ENCODE measurements around the gene TMEM82. TPM values are rescaled to one million over a fixed set of nuclear protein-coding genes. Genes with fewer than 3 reads are reported as not detected.

The TMEM82 gene
- total RNA-seq, 2 donors from 2014 or later, result 0.46 to 3.2 TPM

DNA sequence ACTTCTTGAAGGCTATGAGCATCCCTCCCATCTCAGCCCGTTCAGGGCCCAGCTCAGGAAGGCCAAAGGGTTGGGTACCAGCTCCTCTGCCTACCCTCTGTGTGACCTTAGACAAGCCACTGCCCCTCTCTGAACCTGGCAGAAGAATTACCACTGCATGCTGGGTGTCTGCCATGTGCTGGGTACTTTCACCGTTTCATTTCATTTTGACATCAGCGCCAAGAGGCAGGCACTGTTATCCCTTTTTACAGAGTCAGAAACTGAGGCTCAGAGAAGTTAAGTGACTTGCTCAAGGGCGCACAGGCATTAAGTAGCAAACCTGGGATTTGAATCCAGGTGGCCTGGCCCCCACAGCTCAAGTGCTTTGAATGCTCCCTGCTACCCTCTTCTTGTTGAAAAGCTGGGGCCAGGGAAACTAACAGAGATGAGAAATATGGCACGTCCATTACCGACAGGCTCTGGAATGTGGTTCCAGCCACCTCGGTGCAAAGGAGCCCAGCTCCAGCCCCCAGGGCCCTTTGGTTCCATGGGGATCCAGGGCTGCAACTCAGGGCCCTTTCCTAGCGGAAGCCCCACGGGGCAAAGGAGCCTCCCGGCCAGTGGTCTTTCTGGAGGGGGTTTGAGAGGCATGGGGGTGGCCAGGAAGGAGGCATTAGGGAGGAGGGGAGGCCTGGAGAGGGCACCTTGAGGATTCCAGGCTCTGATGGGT is 6.5 kb downstream of the TMEM82 start:
- H3K9me3 Mint-ChIP-seq, result no peaks in the 10 kb centered on the region

DNA sequence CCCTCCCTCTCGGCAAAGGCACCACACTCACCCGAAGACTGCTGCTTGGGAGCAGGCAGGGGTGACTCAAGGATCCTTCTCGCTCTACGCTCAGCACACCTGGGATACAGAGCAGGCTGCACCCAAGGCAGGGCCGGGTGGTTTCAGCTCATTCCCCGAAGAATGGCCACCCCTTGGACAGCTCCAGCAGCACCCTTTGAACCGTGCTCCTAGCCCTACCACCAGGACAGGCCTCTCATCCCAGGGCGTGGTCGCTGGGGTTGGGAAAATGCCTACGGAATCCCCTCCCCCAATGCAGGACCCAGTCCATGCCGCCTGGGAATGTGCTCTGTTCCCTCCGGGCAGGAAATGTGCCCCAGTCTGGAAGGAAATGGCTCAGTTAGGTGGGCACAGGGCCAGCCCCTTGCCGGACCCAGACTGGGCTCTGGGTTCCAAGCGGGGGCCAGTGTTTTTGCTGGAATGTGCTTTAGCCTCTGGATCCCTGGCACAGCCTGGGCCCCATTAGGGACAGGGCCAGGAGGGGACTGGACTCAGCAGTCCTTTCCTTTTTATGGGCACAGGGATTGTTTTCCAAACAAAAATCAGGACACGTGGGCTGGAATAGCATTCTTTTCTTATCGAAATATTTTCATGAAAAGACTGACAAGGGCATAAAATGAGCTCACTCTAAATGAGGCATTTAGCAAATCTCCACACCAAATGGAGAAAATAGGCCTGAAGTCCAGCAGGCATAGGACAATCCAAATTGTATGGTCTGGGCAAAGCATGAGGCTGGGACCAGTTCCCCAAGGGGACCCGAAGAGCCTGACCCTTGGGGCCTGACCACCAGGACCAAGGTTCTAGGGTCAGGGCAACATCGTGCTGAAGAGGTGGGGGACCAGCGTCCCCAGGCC is 7.3 kb downstream of the TMEM82 start:
- Mint-ChIP-seq H3K9me3 (no peaks in the 10 kb centered on the region), H3K4me1 (no peaks in the 10 kb centered on the region), H3K4me3 (no peak overlapping the region), H3K27me3 (ENCODE audit: insufficient read depth) (no peaks in the 10 kb centered on the region), H3K27ac (no peak overlapping the region), H3K36me3 (ENCODE audit: low read depth) (no peaks in the 10 kb centered on the region)
- TF ChIP-seq, protein P1, sequence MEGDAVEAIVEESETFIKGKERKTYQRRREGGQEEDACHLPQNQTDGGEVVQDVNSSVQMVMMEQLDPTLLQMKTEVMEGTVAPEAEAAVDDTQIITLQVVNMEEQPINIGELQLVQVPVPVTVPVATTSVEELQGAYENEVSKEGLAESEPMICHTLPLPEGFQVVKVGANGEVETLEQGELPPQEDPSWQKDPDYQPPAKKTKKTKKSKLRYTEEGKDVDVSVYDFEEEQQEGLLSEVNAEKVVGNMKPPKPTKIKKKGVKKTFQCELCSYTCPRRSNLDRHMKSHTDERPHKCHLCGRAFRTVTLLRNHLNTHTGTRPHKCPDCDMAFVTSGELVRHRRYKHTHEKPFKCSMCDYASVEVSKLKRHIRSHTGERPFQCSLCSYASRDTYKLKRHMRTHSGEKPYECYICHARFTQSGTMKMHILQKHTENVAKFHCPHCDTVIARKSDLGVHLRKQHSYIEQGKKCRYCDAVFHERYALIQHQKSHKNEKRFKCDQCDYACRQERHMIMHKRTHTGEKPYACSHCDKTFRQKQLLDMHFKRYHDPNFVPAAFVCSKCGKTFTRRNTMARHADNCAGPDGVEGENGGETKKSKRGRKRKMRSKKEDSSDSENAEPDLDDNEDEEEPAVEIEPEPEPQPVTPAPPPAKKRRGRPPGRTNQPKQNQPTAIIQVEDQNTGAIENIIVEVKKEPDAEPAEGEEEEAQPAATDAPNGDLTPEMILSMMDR (conservative IDR thresholded peaks at IDR 0.05), result no peak
- H3K9ac ChIP-seq (ENCODE audit: extremely low read depth, low read length, poor library complexity, severe bottlenecking), result no peak overlapping the region
- WGBS, 2 experiments (ENCODE audit: insufficient coverage in 1 of 2, insufficient read length in 1 of 2), result 79 to 81% methylated on average over 8 to 19 of the region's 19 CpGs
- DNase-seq, result no peak
- H3K36me3 ChIP-seq (ENCODE audit: control insufficient read depth, insufficient read depth, low read length), result no peaks in the 10 kb centered on the region
- H3K4me3 ChIP-seq (ENCODE audit: low read length), result no peak overlapping the region
- no peaks in the 10 kb centered on the region for H3K9me3 ChIP-seq (ENCODE audit: control insufficient read depth, low read length)
- H3K27ac ChIP-seq (ENCODE audit: low read depth, low read length), result no peak overlapping the region
- H3K27me3 ChIP-seq (ENCODE audit: control insufficient read depth, insufficient read depth, low read length, poor library complexity, severe bottlenecking), result no peaks in the 10 kb centered on the region
- no peaks in the 10 kb centered on the region for H3K4me1 ChIP-seq (ENCODE audit: control insufficient read depth, insufficient read depth, low read length)

More for the DNA sequence above, 6.5 kb downstream of the TMEM82 start:
- H3K4me1 Mint-ChIP-seq, result no peaks in the 10 kb centered on the region
- H3K4me3 Mint-ChIP-seq, result no peak overlapping the region
- Histone ChIP-seq H3K4me3 (ENCODE audit: low read length) (no peak overlapping the region), H3K4me1 (ENCODE audit: control insufficient read depth, insufficient read depth, low read length) (no peaks in the 10 kb centered on the region), H3K36me3 (ENCODE audit: control insufficient read depth, insufficient read depth, low read length) (no peaks in the 10 kb centered on the region), H3K9me3 (ENCODE audit: control insufficient read depth, low read length) (no peaks in the 10 kb centered on the region), H3K27ac (ENCODE audit: low read depth, low read length) (no peak overlapping the region), H3K27me3 (ENCODE audit: control insufficient read depth, insufficient read depth, low read length, poor library complexity, severe bottlenecking) (no peaks in the 10 kb centered on the region), H3K9ac (ENCODE audit: extremely low read depth, low read length, poor library complexity, severe bottlenecking) (no peak overlapping the region)
- no peak overlapping the region for H3K27ac Mint-ChIP-seq
- TF ChIP-seq, protein P1 (conservative IDR thresholded peaks at IDR 0.05), result no peak
- 93% methylated on average over 2 to 10 of the region's 10 CpGs for WGBS, 2 experiments (ENCODE audit: insufficient coverage in 1 of 2, insufficient read length in 1 of 2)
- H3K27me3 Mint-ChIP-seq (ENCODE audit: insufficient read depth), result no peaks in the 10 kb centered on the region
- no peak for DNase-seq
- no peaks in the 10 kb centered on the region for H3K36me3 Mint-ChIP-seq (ENCODE audit: low read depth)

DNA sequence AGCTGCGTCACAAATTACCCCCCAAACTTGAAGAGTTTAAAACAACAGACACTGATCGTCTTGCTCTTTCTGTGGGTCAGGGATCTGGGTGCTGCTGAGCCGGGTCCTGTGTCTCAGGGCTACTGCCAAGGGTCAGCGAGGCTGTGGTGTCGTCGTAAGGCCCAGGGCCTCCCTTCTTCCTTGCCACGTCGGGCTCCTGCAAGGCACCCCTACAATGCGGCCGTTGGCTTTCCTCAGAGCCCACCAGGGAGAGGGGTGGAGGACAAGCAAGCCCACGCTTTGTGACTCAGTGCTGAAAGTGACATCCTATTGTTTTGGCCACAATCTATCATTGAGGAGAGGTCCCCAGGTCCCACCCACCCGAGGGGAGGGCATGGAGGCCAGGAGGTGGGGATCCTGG is 8.6 kb downstream of the TMEM82 start:
- H3K36me3 Mint-ChIP-seq (ENCODE audit: low read depth), result peaks cover 2% of the 10 kb centered on the region
- peaks cover 1% of the 10 kb centered on the region for H3K9me3 Mint-ChIP-seq
- DNase-seq, result peak; percentile 44
- WGBS, 2 experiments (ENCODE audit: insufficient coverage in 1 of 2, insufficient read length in 1 of 2), result 86 to 92% methylated on average over 6 to 12 of the region's 12 CpGs
- Histone ChIP-seq H3K36me3 (ENCODE audit: control insufficient read depth, insufficient read depth, low read length) (no peaks in the 10 kb centered on the region), H3K4me1 (ENCODE audit: control insufficient read depth, insufficient read depth, low read length) (no peaks in the 10 kb centered on the region), H3K27me3 (ENCODE audit: control insufficient read depth, insufficient read depth, low read length, poor library complexity, severe bottlenecking) (no peaks in the 10 kb centered on the region), H3K9ac (ENCODE audit: extremely low read depth, low read length, poor library complexity, severe bottlenecking) (no peak overlapping the region), H3K4me3 (ENCODE audit: low read length) (no peak overlapping the region), H3K9me3 (ENCODE audit: control insufficient read depth, low read length) (no peaks in the 10 kb centered on the region), H3K27ac (ENCODE audit: low read depth, low read length) (no peak overlapping the region)
- H3K27me3 Mint-ChIP-seq (ENCODE audit: insufficient read depth), result peaks cover 4% of the 10 kb centered on the region
- no peak overlapping the region for H3K4me3 Mint-ChIP-seq
- TF ChIP-seq, protein P1 (conservative IDR thresholded peaks at IDR 0.05), result no peak
- no peak overlapping the region for H3K27ac Mint-ChIP-seq
- peaks cover 1% of the 10 kb centered on the region for H3K4me1 Mint-ChIP-seq

Data from endodermal cell (in vitro differentiated cells).